K562 (cell line): Measurements from ENCODE around the gene ACAD10. TPM values are rescaled to one million over a fixed set of nuclear protein-coding genes. Genes with fewer than 3 reads are reported as not detected.

ENCODE experiments used
- CBFA2T3 ChIP-seq: fragments of 450-650 bp; IDR thresholded peaks from 2 replicates; pipeline ENCODE4 v1.6.1; 2017
- CXXC5 ChIP-seq: fragments of 250-450 bp; sonication (Bioruptor Pico); IDR thresholded peaks from 2 replicates; pipeline ENCODE4 v1.8.0; 2022; ENCODE audit warnings: inconsistent platforms, mild to moderate bottlenecking, moderate library complexity
- ELF1 ChIP-seq: fragments of 200-800 bp; sonication (Bioruptor generic); IDR thresholded peaks from 2 replicates; pipeline ENCODE4 v1.6.1; 2016; ENCODE audit warnings: missing genetic modification characterization, missing compliant biosample characterization
- ELF2 ChIP-seq: fragments of 250-450 bp; sonication (Bioruptor Pico); IDR thresholded peaks from 2 replicates; pipeline ENCODE4 v1.5.0; 2021; ENCODE audit warnings: mild to moderate bottlenecking
- ETV6 ChIP-seq, 3 experiments: fragments of 150-350 bp in 1 of 3; sonication (generic) in 1 of 3; formaldehyde crosslinking in 1 of 3; IDR thresholded peaks; 2 replicates each; pipeline versions ENCODE4 v1.6.1 to v1.8.0; 2014 to 2022; ENCODE audit warnings: borderline replicate concordance in 2 of 3, low read depth in 2 of 3, antibody characterized with exemption in 1 of 3, low read length in 1 of 3, mild to moderate bottlenecking in 1 of 3, missing genetic modification reagents in 1 of 3
- FOXM1 ChIP-seq, 2 experiments: fragments of 450-650 bp in 1 of 2; sonication (generic) in 1 of 2; formaldehyde crosslinking in 1 of 2; IDR thresholded peaks; 2 replicates each; pipeline versions ENCODE4 v1.6.1 to v1.9.0; 2017 to 2022; ENCODE audit warnings: low read depth in 2 of 2, mild to moderate bottlenecking in 2 of 2, missing genetic modification reagents in 1 of 2, moderate library complexity in 1 of 2
- GABPB2 ChIP-seq: fragments of 250-450 bp; sonication (Bioruptor Pico); conservative IDR thresholded peaks from 2 replicates; pipeline ENCODE4 v1.5.1; 2021; ENCODE audit warnings: mild to moderate bottlenecking
- GATAD2A ChIP-seq: fragments of 450-650 bp; IDR thresholded peaks from 2 replicates; pipeline ENCODE4 v1.6.1; 2017
- HSF4 ChIP-seq: fragments of 250-450 bp; sonication (Bioruptor Pico); IDR thresholded peaks from 2 replicates; pipeline ENCODE4 v2.1.2; 2022; ENCODE audit warnings: mild to moderate bottlenecking, moderate library complexity, borderline replicate concordance
- JUND ChIP-seq, 2 experiments: IDR thresholded peaks; 2 replicates in 1 of 2; 3 replicates in 1 of 2; pipeline ENCODE4 v1.6.1; 2011; ENCODE audit warnings: borderline replicate concordance in 2 of 2, low read depth in 2 of 2, low read length in 2 of 2, improper control_type of control experiment in 1 of 2, missing biosample characterization in 1 of 2, missing genetic modification characterization in 1 of 2, missing genetic modification reagents in 1 of 2
- LCOR ChIP-seq: sonication (generic); formaldehyde crosslinking; IDR thresholded peaks from 2 replicates; pipeline ENCODE4 v1.8.0; 2022; ENCODE audit warnings: mild to moderate bottlenecking, missing genetic modification reagents
- POLR2B ChIP-seq: fragments of 450-650 bp; IDR thresholded peaks from 2 replicates; pipeline ENCODE4 v1.6.1; 2018; ENCODE audit warnings: low read depth; ENCODE audit not compliant: partially characterized antibody
- TBP ChIP-seq: optimal IDR thresholded peaks from 2 replicates; pipeline ENCODE3; 2011; ENCODE audit warnings: low read depth, low read length, improper control_type of control experiment
- polyA plus RNA-seq, 8 experiments: library from polyadenylated mRNA; depleted of rRNA in 4 of 8; stranded (reverse) in 5 of 8; unstranded in 3 of 8; fragments of >200 nt; fragmentation: Nextera tagmentation in 2 of 8; fragmentation: Illumina TruSeq in 1 of 8; extraction: Ambion mirVana in 2 of 8; extraction: Trizol in 1 of 8; gene quantifications; 2 replicates each; pipeline versions ENCODE4 v1.2.1 to v1.2.3, GENCODE V29; 2011 to 2014; ENCODE audit warnings: inconsistent platforms in 1 of 8, missing spikeins in 1 of 8
- total RNA-seq, 7 experiments: library from RNA; depleted of rRNA in 6 of 7; stranded (reverse); fragments of >200 nt in 6 of 7; fragmentation: Illumina TruSeq in 2 of 7; extraction: Trizol in 2 of 7; gene quantifications; 2 replicates each; pipeline versions ENCODE4 v1.2.1 to v1.2.3, GENCODE V29; 2011 to 2021; ENCODE audit warnings: low replicate concordance in 1 of 7
- TF ChIP-seq, protein P1 (sequence below): sonication (generic); formaldehyde crosslinking; IDR thresholded peaks from 2 replicates; pipeline ENCODE4 v1.8.1; 2023; ENCODE audit warnings: mild to moderate bottlenecking, missing genetic modification reagents, moderate library complexity
- TF ChIP-seq, protein P2 (sequence below), 2 experiments: IDR thresholded peaks in 1 of 2; conservative IDR thresholded peaks in 1 of 2; 2 replicates each; pipeline ENCODE4 v1.6.1; 2016; ENCODE audit warnings: low read depth in 2 of 2, mild to moderate bottlenecking in 1 of 2, missing compliant biosample characterization in 1 of 2, missing genetic modification characterization in 1 of 2, moderate library complexity in 1 of 2
- TF ChIP-seq, protein P3 (sequence below): fragments of 200-800 bp; sonication (Bioruptor generic); IDR thresholded peaks from 2 replicates; pipeline ENCODE4 v1.6.1; 2017; ENCODE audit warnings: missing genetic modification characterization, missing compliant biosample characterization

The ACAD10 gene
- total and polyA plus RNA-seq, 9 of the 15 experiments (the other 6 are each of a cell fraction or from before 2014, with no cell fraction given) = 2.3 to 19.2 (median 12.0) TPM

DNA sequence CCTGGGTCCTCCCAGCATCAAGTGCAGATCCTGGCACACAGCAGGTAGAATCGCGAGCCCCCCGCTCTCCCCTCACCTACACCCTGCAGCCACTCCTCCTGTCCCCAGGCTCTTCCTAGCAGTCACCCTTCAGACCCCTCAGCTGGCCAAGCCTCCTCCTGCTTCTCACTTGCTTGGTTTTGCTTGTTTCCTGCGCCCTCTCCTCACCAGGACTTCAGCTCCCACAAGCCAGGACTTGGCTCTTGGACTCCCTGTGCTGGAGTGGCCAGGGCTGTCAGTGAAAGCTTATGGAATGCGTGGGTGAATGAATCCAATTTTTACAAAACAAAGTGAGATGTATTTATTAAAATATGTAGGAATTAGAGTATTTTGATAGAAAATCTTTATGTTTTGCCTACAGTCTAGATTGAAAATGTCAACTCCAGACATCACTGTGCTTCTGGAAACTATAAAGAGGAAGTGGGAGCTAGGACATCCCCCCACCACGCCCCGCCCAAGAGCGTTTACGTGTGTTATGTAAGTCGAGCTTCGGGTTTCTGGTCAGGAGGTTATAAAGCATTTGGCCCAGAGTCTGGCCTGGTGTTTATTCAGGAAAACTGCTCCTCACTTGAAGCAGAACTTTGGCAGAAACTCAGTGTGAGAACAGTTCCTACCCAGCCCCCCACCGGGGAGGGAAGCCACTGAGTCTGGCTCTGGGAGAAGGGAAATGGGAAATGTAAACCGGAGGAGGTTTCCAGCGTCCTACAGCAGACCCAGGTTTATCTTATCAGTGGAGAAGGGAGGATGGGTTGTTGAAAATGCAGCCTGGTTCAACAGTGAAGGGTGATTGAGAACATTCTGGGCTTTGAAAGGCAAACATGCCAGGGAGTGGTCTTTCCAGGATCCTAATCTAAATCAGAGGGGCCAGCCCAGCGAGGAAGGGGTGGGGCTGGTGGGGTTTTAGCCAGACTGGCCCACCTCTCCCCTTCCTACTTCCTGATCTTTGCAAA is 89.6 kb downstream of the ACAD10 start (continued):
- TF ChIP-seq, protein P1, sequence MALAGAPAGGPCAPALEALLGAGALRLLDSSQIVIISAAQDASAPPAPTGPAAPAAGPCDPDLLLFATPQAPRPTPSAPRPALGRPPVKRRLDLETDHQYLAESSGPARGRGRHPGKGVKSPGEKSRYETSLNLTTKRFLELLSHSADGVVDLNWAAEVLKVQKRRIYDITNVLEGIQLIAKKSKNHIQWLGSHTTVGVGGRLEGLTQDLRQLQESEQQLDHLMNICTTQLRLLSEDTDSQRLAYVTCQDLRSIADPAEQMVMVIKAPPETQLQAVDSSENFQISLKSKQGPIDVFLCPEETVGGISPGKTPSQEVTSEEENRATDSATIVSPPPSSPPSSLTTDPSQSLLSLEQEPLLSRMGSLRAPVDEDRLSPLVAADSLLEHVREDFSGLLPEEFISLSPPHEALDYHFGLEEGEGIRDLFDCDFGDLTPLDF (CRISPR knock-in tag) = peak; percentile 37; the same call in 1 of the 2 replicates
- TF ChIP-seq LCOR (CRISPR knock-in tag) = 0 out of 2 replicates have a peak, but pooled peaks have one; percentile 49
- TF ChIP-seq CBFA2T3 = peak; percentile 69
- TF ChIP-seq, protein P2, sequence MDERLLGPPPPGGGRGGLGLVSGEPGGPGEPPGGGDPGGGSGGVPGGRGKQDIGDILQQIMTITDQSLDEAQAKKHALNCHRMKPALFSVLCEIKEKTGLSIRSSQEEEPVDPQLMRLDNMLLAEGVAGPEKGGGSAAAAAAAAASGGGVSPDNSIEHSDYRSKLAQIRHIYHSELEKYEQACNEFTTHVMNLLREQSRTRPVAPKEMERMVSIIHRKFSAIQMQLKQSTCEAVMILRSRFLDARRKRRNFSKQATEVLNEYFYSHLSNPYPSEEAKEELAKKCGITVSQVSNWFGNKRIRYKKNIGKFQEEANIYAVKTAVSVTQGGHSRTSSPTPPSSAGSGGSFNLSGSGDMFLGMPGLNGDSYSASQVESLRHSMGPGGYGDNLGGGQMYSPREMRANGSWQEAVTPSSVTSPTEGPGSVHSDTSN (CRISPR knock-in tag; IDR thresholded peaks at IDR 0.05; ENCODE audit: low read depth) = no peak
- TF ChIP-seq, protein P2 (tag; conservative IDR thresholded peaks at IDR 0.05; ENCODE audit: low read depth) = 0 out of 2 replicates have a peak, but pooled peaks have one; percentile 21
- TF ChIP-seq ETV6 (IDR thresholded peaks at IDR 0.05; ENCODE audit: borderline replicate concordance in 1 of 2, low read depth in 2 of 2, low read length in 1 of 2) = peak in 1 of 2 experiments; percentile 58; a peak in 2 of 4 replicates
- TF ChIP-seq ETV6 (CRISPR knock-in tag; IDR thresholded peaks at IDR 0.05; ENCODE audit: borderline replicate concordance) = no peak
- TF ChIP-seq, protein P3, sequence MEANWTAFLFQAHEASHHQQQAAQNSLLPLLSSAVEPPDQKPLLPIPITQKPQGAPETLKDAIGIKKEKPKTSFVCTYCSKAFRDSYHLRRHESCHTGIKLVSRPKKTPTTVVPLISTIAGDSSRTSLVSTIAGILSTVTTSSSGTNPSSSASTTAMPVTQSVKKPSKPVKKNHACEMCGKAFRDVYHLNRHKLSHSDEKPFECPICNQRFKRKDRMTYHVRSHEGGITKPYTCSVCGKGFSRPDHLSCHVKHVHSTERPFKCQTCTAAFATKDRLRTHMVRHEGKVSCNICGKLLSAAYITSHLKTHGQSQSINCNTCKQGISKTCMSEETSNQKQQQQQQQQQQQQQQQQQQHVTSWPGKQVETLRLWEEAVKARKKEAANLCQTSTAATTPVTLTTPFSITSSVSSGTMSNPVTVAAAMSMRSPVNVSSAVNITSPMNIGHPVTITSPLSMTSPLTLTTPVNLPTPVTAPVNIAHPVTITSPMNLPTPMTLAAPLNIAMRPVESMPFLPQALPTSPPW (CRISPR knock-in tag) = peak; percentile 74
- peak; percentile 91 for TF ChIP-seq GATAD2A
- TF ChIP-seq JUND (IDR thresholded peaks at IDR 0.05; ENCODE audit: borderline replicate concordance, low read depth, low read length) = no peak
- peak; percentile 57; the same call in 2 of the 3 replicates for TF ChIP-seq JUND (tag; IDR thresholded peaks at IDR 0.05; ENCODE audit: borderline replicate concordance, low read depth, low read length)
- peak; percentile 58 for TF ChIP-seq TBP
- peak; percentile 73 for TF ChIP-seq ELF1
- TF ChIP-seq HSF4 (CRISPR knock-in tag) = no peak
- no peak for TF ChIP-seq GABPB2 (CRISPR knock-in tag)
- TF ChIP-seq FOXM1 (IDR thresholded peaks at IDR 0.05; ENCODE audit: low read depth) = peak; percentile 26; the same call in 1 of the 2 replicates
- no peak for TF ChIP-seq FOXM1 (CRISPR knock-in tag; IDR thresholded peaks at IDR 0.05; ENCODE audit: low read depth)
- peak; percentile 28 for TF ChIP-seq POLR2B
- TF ChIP-seq CXXC5 = peak; percentile 81
- TF ChIP-seq ELF2 (CRISPR knock-in tag) = peak; percentile 45; the same call in 1 of the 2 replicates
